Gastrocnemius medialis (tissue), 4 donors: ENCODE data around the gene PRR16. TPM values are rescaled to one million over a fixed set of nuclear protein-coding genes. Genes with fewer than 3 reads are reported as not detected.

ENCODE experiments used
- ATAC-seq, 2 donors: fragments of 150-250 bp; one replicate each; pipeline ENCODE4 v1.9.1; 2016
- DNase-seq, 2 donors: peaks; one replicate each; pipeline ENCODE4 v3.0.0-alpha.2; 2019
- H3K27ac ChIP-seq, 4 donors: fragments of 200-600 bp; sonication (generic); 1 replicate in 1 of 4; 2 replicates in 3 of 4; pipeline ENCODE4 v1.5.1; 2016 to 2018; ENCODE audit warnings: mild to moderate bottlenecking in 2 of 4, moderate library complexity in 1 of 4
- H3K27me3 ChIP-seq, 3 donors: fragments of 200-600 bp; sonication (generic) in 2 of 3; 1 replicate in 1 of 3; 2 replicates in 2 of 3; pipeline versions ENCODE4 v1.5.1 to v1.6.0; 2016 to 2019; ENCODE audit warnings: mild to moderate bottlenecking in 1 of 3, moderate library complexity in 1 of 3
- H3K36me3 ChIP-seq, 2 donors: fragments of 200-600 bp; sonication (generic) in 1 of 2; one replicate each; pipeline ENCODE4 v1.5.1; 2017 to 2018
- H3K4me1 ChIP-seq, 2 donors: fragments of 200-600 bp; sonication (generic) in 1 of 2; one replicate each; pipeline ENCODE4 v1.5.1; 2016 to 2017; ENCODE audit warnings: mild to moderate bottlenecking in 2 of 2
- H3K4me3 ChIP-seq, 4 donors: fragments of 200-600 bp; sonication (generic) in 3 of 4; 1 replicate in 1 of 4; 2 replicates in 3 of 4; pipeline ENCODE4 v1.5.1; 2016 to 2019; ENCODE audit warnings: mild to moderate bottlenecking in 2 of 4
- H3K9me3 ChIP-seq, 3 donors: fragments of 200-600 bp; sonication (generic) in 2 of 3; 1 replicate in 1 of 3; 2 replicates in 2 of 3; pipeline ENCODE4 v1.5.1; 2016 to 2019
- POLR2A ChIP-seq, 2 donors: fragments of 450-650 bp; IDR thresholded peaks; one replicate each; pipeline ENCODE4 v1.6.1; 2017; ENCODE audit warnings: antibody characterized with exemption in 2 of 2, mild to moderate bottlenecking in 2 of 2, moderate library complexity in 2 of 2
- in situ Hi-C, 4 donors: fragments of 200-750 bp; cut with MboI; loops; one replicate each; pipeline versions ENCODE4 v1.15.0 to v1.8.0; 2017; ENCODE audit warnings: low sequenced_read_pairs in 4 of 4
- intact Hi-C: fragments of 100-400 bp; cut with DNase I; formaldehyde crosslinking; loops from one replicate; pipeline ENCODE4 v1.15.1; 2023; ENCODE audit warnings: low total_unique reads
- total RNA-seq, 4 donors: library from RNA; depleted of rRNA; stranded (reverse); fragments of >200 nt; gene quantifications; one replicate each; pipeline versions ENCODE4 v1.1.0 to v1.2.3, GENCODE V29; 2016
- TF ChIP-seq, protein P1 (sequence below), 5 experiments: fragments of 450-650 bp in 3 of 5; fragments of 200-600 bp in 2 of 5; sonication (generic) in 2 of 5; IDR thresholded peaks in 4 of 5; conservative IDR thresholded peaks in 1 of 5; 1 replicate in 4 of 5; 2 replicates in 1 of 5; pipeline ENCODE4 v1.5.1; 2016 to 2019; ENCODE audit warnings: antibody characterized with exemption in 5 of 5, mild to moderate bottlenecking in 3 of 5, moderate library complexity in 3 of 5

Gene PRR16
- total RNA-seq, 4 donors from 2014 or later: 0.66 to 3.9 (median 2.6) TPM

DNA sequence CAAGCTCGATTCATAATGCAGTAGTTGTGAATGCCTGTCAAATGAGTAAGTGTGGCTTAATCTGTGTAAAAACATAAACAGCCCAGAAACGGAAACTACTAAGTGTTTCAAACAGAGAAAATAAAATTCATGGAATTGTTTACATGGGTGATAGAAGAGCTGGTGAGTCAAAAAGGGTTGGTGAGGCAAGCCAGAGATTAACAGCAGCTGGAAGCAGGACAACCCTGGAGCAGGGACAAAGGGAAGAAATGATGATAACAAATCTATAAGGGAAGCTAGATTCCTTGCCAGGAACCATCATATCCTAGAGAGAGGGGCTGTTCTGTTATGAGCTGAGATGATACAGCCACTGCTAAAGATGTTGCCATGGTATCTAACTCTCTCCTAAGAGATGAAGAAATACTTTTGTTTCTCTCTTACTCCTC lies 18.0 kb upstream of the PRR16 start:
- H3K4me1 ChIP-seq: peaks cover 13 to 23% of the 10 kb centered on the region in 2 donors
- H3K27ac ChIP-seq: no peak overlapping the region
- H3K36me3 ChIP-seq: no peaks in the 10 kb centered on the region
- intact Hi-C loops (no loop called here), in situ Hi-C loops (no loop called here)
- H3K9me3 ChIP-seq: no peaks in the 10 kb centered on the region
- no peak for DNase-seq
- TF ChIP-seq POLR2A (IDR thresholded peaks at IDR 0.05): no peak
- TF ChIP-seq, protein P1, sequence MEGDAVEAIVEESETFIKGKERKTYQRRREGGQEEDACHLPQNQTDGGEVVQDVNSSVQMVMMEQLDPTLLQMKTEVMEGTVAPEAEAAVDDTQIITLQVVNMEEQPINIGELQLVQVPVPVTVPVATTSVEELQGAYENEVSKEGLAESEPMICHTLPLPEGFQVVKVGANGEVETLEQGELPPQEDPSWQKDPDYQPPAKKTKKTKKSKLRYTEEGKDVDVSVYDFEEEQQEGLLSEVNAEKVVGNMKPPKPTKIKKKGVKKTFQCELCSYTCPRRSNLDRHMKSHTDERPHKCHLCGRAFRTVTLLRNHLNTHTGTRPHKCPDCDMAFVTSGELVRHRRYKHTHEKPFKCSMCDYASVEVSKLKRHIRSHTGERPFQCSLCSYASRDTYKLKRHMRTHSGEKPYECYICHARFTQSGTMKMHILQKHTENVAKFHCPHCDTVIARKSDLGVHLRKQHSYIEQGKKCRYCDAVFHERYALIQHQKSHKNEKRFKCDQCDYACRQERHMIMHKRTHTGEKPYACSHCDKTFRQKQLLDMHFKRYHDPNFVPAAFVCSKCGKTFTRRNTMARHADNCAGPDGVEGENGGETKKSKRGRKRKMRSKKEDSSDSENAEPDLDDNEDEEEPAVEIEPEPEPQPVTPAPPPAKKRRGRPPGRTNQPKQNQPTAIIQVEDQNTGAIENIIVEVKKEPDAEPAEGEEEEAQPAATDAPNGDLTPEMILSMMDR (IDR thresholded peaks at IDR 0.05 in 4 of 5, conservative IDR thresholded peaks at IDR 0.05 in 1 of 5): no peak
- no peak for ATAC-seq
- H3K4me3 ChIP-seq: no peak overlapping the region
- H3K27me3 ChIP-seq: no peaks in the 10 kb centered on the region

DNA sequence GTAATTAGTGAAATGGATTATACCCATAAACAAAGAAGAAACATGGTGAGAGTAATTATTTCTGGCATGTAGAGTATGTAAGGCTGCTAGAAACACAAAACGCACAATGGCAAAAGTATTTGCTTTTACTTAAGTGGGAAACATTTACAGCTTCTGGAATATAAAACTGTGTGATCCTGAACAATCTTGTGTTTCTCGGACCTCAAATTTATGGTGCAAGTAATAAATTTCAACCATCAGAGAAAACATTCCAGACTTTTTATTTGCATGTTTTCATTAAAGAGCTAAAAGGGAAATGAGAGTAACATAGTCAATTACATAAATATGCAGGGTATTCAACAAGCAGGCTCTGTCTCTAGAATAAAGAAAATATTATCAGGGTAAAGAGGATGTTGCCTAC lies 17.2 kb upstream of the PRR16 start:
- Histone ChIP-seq H3K4me3 (no peak overlapping the region), H3K27ac (no peak overlapping the region), H3K4me1 (peaks cover 13 to 23% of the 10 kb centered on the region in 2 donors), H3K9me3 (no peaks in the 10 kb centered on the region), H3K27me3 (no peaks in the 10 kb centered on the region), H3K36me3 (no peaks in the 10 kb centered on the region)
- intact Hi-C loops: no loop called here
- TF ChIP-seq POLR2A (IDR thresholded peaks at IDR 0.05): no peak
- TF ChIP-seq, protein P1 (IDR thresholded peaks at IDR 0.05 in 4 of 5, conservative IDR thresholded peaks at IDR 0.05 in 1 of 5): no peak
- DNase-seq (no peak), ATAC-seq (no peak)
- in situ Hi-C loops: no loop called here

DNA sequence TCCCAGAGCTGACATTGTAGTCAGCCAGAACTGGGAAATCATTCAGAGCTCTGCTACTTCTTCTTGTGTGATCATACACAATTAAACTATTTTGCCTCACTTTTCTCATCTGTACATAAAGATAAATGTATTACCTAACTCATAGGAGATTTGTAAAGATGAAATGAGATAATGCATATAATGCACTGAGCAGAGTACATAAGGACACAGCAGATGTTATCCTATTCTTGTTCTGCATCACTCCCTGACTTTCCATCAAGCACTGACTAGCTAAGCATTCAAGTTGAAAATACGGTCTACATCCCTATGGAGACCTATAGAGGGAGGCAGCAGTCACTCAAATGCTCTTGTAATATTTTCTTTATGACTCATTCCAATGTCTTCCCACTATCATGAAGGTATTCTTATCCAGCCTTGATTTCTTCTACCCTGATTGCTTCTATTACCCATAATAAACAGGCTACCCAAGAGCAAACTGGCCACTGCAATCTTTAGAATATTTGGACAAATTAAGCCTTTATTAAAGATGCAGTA lies 16.3 kb upstream of the PRR16 start:
- ATAC-seq: no peak
- intact Hi-C loops: no loop called here
- TF ChIP-seq POLR2A (IDR thresholded peaks at IDR 0.05): no peak
- TF ChIP-seq, protein P1 (IDR thresholded peaks at IDR 0.05 in 4 of 5, conservative IDR thresholded peaks at IDR 0.05 in 1 of 5): no peak

DNA sequence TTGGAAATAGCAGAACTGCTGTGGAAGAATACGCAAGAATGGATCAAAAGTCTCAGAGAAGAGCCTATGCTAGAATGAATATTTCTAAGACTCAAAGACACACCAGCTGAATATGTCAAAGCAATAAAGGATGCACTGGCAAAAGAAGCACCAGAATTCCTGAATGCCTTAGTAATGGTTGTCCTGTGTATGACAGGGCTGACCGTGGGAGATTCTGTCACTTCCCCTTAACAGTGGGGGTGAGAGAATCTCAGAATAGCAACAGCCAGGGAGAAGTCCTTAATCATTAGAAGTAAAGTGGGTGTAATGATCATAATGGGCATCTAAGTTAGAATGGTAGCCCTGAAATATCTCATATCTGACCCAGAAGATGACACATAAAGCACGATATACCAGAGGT lies 14.6 kb upstream of the PRR16 start:
- TF ChIP-seq, protein P1 (IDR thresholded peaks at IDR 0.05 in 4 of 5, conservative IDR thresholded peaks at IDR 0.05 in 1 of 5): no peak
- TF ChIP-seq POLR2A (IDR thresholded peaks at IDR 0.05): no peak
- Histone ChIP-seq H3K27me3 (no peaks in the 10 kb centered on the region), H3K4me3 (no peak overlapping the region), H3K4me1 (peaks cover 16 to 30% of the 10 kb centered on the region in 2 donors), H3K36me3 (no peaks in the 10 kb centered on the region), H3K9me3 (no peaks in the 10 kb centered on the region), H3K27ac (no peak overlapping the region)
- intact Hi-C loops: no loop called here
- in situ Hi-C loops: no loop called here
- ATAC-seq (no peak), DNase-seq (no peak)

More for the DNA sequence above, 16.3 kb upstream of the PRR16 start:
- Histone ChIP-seq H3K27ac (no peak overlapping the region), H3K9me3 (no peaks in the 10 kb centered on the region), H3K4me3 (no peak overlapping the region), H3K36me3 (no peaks in the 10 kb centered on the region), H3K4me1 (peaks cover 13 to 23% of the 10 kb centered on the region in 2 donors), H3K27me3 (no peaks in the 10 kb centered on the region)
- DNase-seq: no peak
- in situ Hi-C loops: no loop called here

DNA sequence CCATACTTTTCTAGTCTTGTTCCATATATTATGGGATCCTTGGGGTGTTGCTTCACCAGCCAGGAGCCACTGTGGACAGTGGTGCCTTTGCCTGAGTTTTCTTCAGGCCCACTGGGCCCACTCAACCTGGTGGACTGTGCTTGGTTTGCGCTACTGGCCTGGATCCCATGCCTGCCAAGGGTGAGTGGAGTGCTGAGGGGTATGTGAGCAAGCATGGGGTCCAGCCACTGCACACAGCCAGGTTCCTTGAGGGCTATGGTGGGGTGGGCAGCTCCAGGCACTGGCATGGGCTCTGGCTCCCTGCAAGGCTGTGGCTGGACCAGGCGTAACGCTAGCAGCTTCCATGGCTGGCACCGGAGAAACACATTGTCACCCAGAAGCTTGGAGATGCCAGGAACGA lies 13.2 kb upstream of the PRR16 start:
- no peaks in the 10 kb centered on the region for H3K9me3 ChIP-seq
- TF ChIP-seq POLR2A (IDR thresholded peaks at IDR 0.05): no peak
- TF ChIP-seq, protein P1 (IDR thresholded peaks at IDR 0.05 in 4 of 5, conservative IDR thresholded peaks at IDR 0.05 in 1 of 5): no peak
- H3K36me3 ChIP-seq: no peaks in the 10 kb centered on the region
- ATAC-seq: no peak
- no peak overlapping the region for H3K27ac ChIP-seq
- no peak for DNase-seq
- intact Hi-C loops (no loop called here), in situ Hi-C loops (loop anchor here in 3 of 4 donors (25.0 kb wide), 3 partner anchors 389 to 989 kb away; partner anchors contain the start of gene HSD17B4 (in 1 of the 3))
- H3K27me3 ChIP-seq: no peaks in the 10 kb centered on the region
- H3K4me3 ChIP-seq: no peak overlapping the region
- peaks cover 16 to 39% of the 10 kb centered on the region in 2 donors for H3K4me1 ChIP-seq
